ENCODE data around the gene WFIKKN1. TPM values are rescaled to one million over a fixed set of nuclear protein-coding genes. Genes with fewer than 3 reads are reported as not detected.

Gene WFIKKN1
- total and polyA plus RNA-seq, 2 of the 13 experiments (the other 11 are each of a cell fraction or from before 2014, with no cell fraction given): 1.7 to 4.9 TPM

GRCh38 chr16:648781-649589 lies 18.2 kb downstream of the WFIKKN1 start, which contains the start of gene WDR90 (continued):
- TF ChIP-seq, protein P1, sequence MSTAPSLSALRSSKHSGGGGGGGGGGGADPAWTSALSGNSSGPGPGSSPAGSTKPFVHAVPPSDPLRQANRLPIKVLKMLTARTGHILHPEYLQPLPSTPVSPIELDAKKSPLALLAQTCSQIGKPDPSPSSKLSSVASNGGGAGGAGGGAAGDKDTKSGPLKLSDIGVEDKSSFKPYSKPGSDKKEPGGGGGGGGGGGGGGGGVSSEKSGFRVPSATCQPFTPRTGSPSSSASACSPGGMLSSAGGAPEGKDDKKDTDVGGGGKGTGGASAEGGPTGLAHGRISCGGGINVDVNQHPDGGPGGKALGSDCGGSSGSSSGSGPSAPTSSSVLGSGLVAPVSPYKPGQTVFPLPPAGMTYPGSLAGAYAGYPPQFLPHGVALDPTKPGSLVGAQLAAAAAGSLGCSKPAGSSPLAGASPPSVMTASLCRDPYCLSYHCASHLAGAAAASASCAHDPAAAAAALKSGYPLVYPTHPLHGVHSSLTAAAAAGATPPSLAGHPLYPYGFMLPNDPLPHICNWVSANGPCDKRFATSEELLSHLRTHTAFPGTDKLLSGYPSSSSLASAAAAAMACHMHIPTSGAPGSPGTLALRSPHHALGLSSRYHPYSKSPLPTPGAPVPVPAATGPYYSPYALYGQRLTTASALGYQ (CRISPR knock-in tag; IDR thresholded peaks at IDR 0.05): no peak; the same call in 1 of the 2 replicates
- TF ChIP-seq ZNF546 (CRISPR knock-in tag; conservative IDR thresholded peaks at IDR 0.05): 0 out of 2 replicates have a peak, but pooled peaks have one; percentile 85
- peak; percentile 41 for TF ChIP-seq FOSL2 (CRISPR knock-in tag; IDR thresholded peaks at IDR 0.05)
- peak; percentile 96 for TF ChIP-seq CHCHD3 (CRISPR knock-in tag; IDR thresholded peaks at IDR 0.05)
- TF ChIP-seq ZNF615 (CRISPR knock-in tag; IDR thresholded peaks at IDR 0.05; ENCODE audit: borderline replicate concordance): no peak; the same call in 1 of the 2 replicates
- peak; percentile 49; the same call in 1 of the 2 replicates for TF ChIP-seq SIX4 (CRISPR knock-in tag; IDR thresholded peaks at IDR 0.05)
- no peak for TF ChIP-seq TRIM24 (CRISPR knock-in tag; IDR thresholded peaks at IDR 0.05)
- TF ChIP-seq, protein P2, sequence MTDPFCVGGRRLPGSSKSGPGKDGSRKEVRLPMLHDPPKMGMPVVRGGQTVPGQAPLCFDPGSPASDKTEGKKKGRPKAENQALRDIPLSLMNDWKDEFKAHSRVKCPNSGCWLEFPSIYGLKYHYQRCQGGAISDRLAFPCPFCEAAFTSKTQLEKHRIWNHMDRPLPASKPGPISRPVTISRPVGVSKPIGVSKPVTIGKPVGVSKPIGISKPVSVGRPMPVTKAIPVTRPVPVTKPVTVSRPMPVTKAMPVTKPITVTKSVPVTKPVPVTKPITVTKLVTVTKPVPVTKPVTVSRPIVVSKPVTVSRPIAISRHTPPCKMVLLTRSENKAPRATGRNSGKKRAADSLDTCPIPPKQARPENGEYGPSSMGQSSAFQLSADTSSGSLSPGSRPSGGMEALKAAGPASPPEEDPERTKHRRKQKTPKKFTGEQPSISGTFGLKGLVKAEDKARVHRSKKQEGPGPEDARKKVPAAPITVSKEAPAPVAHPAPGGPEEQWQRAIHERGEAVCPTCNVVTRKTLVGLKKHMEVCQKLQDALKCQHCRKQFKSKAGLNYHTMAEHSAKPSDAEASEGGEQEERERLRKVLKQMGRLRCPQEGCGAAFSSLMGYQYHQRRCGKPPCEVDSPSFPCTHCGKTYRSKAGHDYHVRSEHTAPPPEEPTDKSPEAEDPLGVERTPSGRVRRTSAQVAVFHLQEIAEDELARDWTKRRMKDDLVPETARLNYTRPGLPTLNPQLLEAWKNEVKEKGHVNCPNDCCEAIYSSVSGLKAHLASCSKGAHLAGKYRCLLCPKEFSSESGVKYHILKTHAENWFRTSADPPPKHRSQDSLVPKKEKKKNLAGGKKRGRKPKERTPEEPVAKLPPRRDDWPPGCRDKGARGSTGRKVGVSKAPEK (CRISPR knock-in tag; IDR thresholded peaks at IDR 0.05; ENCODE audit: borderline replicate concordance): no peak
- TF ChIP-seq EEA1 (CRISPR knock-in tag; IDR thresholded peaks at IDR 0.05; ENCODE audit: borderline replicate concordance): peak; percentile 75; the same call in 1 of the 2 replicates
- TF ChIP-seq EED (CRISPR knock-in tag; IDR thresholded peaks at IDR 0.05): peak; percentile 53; the same call in 1 of the 2 replicates
- no peak for TF ChIP-seq ZNF207 (IDR thresholded peaks at IDR 0.05; ENCODE audit: borderline replicate concordance)
- TF ChIP-seq, protein P3, sequence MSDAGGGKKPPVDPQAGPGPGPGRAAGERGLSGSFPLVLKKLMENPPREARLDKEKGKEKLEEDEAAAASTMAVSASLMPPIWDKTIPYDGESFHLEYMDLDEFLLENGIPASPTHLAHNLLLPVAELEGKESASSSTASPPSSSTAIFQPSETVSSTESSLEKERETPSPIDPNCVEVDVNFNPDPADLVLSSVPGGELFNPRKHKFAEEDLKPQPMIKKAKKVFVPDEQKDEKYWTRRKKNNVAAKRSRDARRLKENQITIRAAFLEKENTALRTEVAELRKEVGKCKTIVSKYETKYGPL (CRISPR knock-in tag; IDR thresholded peaks at IDR 0.05): 0 out of 2 replicates have a peak, but pooled peaks have one; percentile 16
- TF ChIP-seq HIVEP1 (CRISPR knock-in tag; IDR thresholded peaks at IDR 0.05): peak; percentile 99
- TF ChIP-seq ZNF768 (CRISPR knock-in tag; IDR thresholded peaks at IDR 0.05): peak; percentile 69; the same call in 1 of the 2 replicates
- no peak for TF ChIP-seq CENPX (CRISPR knock-in tag; IDR thresholded peaks at IDR 0.05)
- TF ChIP-seq, protein P4, sequence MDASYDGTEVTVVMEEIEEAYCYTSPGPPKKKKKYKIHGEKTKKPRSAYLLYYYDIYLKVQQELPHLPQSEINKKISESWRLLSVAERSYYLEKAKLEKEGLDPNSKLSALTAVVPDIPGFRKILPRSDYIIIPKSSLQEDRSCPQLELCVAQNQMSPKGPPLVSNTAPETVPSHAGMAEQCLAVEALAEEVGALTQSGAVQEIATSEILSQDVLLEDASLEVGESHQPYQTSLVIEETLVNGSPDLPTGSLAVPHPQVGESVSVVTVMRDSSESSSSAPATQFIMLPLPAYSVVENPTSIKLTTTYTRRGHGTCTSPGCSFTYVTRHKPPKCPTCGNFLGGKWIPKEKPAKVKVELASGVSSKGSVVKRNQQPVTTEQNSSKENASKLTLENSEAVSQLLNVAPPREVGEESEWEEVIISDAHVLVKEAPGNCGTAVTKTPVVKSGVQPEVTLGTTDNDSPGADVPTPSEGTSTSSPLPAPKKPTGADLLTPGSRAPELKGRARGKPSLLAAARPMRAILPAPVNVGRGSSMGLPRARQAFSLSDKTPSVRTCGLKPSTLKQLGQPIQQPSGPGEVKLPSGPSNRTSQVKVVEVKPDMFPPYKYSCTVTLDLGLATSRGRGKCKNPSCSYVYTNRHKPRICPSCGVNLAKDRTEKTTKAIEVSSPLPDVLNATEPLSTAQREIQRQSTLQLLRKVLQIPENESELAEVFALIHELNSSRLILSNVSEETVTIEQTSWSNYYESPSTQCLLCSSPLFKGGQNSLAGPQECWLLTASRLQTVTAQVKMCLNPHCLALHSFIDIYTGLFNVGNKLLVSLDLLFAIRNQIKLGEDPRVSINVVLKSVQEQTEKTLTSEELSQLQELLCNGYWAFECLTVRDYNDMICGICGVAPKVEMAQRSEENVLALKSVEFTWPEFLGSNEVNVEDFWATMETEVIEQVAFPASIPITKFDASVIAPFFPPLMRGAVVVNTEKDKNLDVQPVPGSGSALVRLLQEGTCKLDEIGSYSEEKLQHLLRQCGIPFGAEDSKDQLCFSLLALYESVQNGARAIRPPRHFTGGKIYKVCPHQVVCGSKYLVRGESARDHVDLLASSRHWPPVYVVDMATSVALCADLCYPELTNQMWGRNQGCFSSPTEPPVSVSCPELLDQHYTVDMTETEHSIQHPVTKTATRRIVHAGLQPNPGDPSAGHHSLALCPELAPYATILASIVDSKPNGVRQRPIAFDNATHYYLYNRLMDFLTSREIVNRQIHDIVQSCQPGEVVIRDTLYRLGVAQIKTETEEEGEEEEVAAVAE (CRISPR knock-in tag; IDR thresholded peaks at IDR 0.05; ENCODE audit: borderline replicate concordance): peak; percentile 60
- TF ChIP-seq TP53 (CRISPR knock-in tag; conservative IDR thresholded peaks at IDR 0.05): no peak
- no peak; the same call in 1 of the 2 replicates for TF ChIP-seq PRMT3 (CRISPR knock-in tag; IDR thresholded peaks at IDR 0.05; ENCODE audit: borderline replicate concordance, low read depth)
- peak; percentile 61 for TF ChIP-seq SP2 (CRISPR knock-in tag; IDR thresholded peaks at IDR 0.05)
